Measurements from ENCODE around the gene BMPR1A.

- no peak for TF ChIP-seq CTCF (IDR thresholded peaks at IDR 0.05)
- no peak for TF ChIP-seq POLR2A (IDR thresholded peaks at IDR 0.05)
Measured at GRCh38 chr10:86769991-86770390, 13.6 kb downstream of the BMPR1A start.

Data from body of pancreas (tissue), 4 donors.